ENCODE results near the gene STARD9.

STARD9 gene

GRCh38 chr15:42611532-42611931 is 36.1 kb downstream of the STARD9 start:
- TF ChIP-seq CTCF (IDR thresholded peaks at IDR 0.05): no peak
- Histone ChIP-seq H3K36me3 (no peaks in the 10 kb centered on the region), H3K9me3 (no peaks in the 10 kb centered on the region), H3K27ac (no peak overlapping the region), H3K4me3 (ENCODE audit: low read depth in 1 of 2, low read length in 1 of 2) (no peak overlapping the region), H3K4me1 (ENCODE audit: control insufficient read depth in 1 of 2, insufficient read depth in 1 of 2, low read depth in 1 of 2, low read length in 1 of 2) (no peaks in the 10 kb centered on the region), H3K27me3 (peaks cover 21% of the 10 kb centered on the region)

- Histone ChIP-seq H3K4me1 (ENCODE audit: control insufficient read depth in 1 of 2, insufficient read depth in 1 of 2, low read depth in 1 of 2, low read length in 1 of 2) (no peaks in the 10 kb centered on the region), H3K36me3 (no peaks in the 10 kb centered on the region), H3K9me3 (no peaks in the 10 kb centered on the region), H3K27ac (no peak overlapping the region), H3K27me3 (peaks cover 21% of the 10 kb centered on the region), H3K4me3 (ENCODE audit: low read depth in 1 of 2, low read length in 1 of 2) (no peak overlapping the region)
- no peak for TF ChIP-seq CTCF (IDR thresholded peaks at IDR 0.05)
Observed at GRCh38 chr15:42612367-42612912, 37.0 kb downstream of the STARD9 start.

- no peaks in the 10 kb centered on the region for H3K27me3 ChIP-seq
- no peak for TF ChIP-seq CTCF (IDR thresholded peaks at IDR 0.05)
- H3K4me3 ChIP-seq (ENCODE audit: low read depth in 1 of 2, low read length in 1 of 2): no peak overlapping the region
- H3K27ac ChIP-seq: no peak overlapping the region
- H3K4me1 ChIP-seq (ENCODE audit: control insufficient read depth in 1 of 2, insufficient read depth in 1 of 2, low read depth in 1 of 2, low read length in 1 of 2): no peaks in the 10 kb centered on the region
- H3K9me3 ChIP-seq: no peaks in the 10 kb centered on the region
- no peaks in the 10 kb centered on the region for H3K36me3 ChIP-seq
Observed at GRCh38 chr15:42616107-42616506, 40.7 kb downstream of the STARD9 start.

GRCh38 chr15:42619656-42620371 is 44.4 kb downstream of the STARD9 start:
- Histone ChIP-seq H3K4me3 (ENCODE audit: low read depth in 1 of 2, low read length in 1 of 2) (no peak overlapping the region), H3K4me1 (ENCODE audit: control insufficient read depth in 1 of 2, insufficient read depth in 1 of 2, low read depth in 1 of 2, low read length in 1 of 2) (no peaks in the 10 kb centered on the region), H3K36me3 (no peaks in the 10 kb centered on the region), H3K27me3 (no peaks in the 10 kb centered on the region), H3K27ac (no peak overlapping the region), H3K9me3 (no peaks in the 10 kb centered on the region)
- no peak for TF ChIP-seq CTCF (IDR thresholded peaks at IDR 0.05)

GRCh38 chr15:42621386-42621785 is 46.0 kb downstream of the STARD9 start:
- H3K27ac ChIP-seq: no peak overlapping the region
- TF ChIP-seq CTCF (IDR thresholded peaks at IDR 0.05): no peak
- no peaks in the 10 kb centered on the region for H3K27me3 ChIP-seq

More at GRCh38 chr15:42621386-42621785, 46.0 kb downstream of the STARD9 start:
- H3K4me3 ChIP-seq (ENCODE audit: low read depth in 1 of 2, low read length in 1 of 2): no peak overlapping the region
- H3K4me1 ChIP-seq (ENCODE audit: control insufficient read depth in 1 of 2, insufficient read depth in 1 of 2, low read depth in 1 of 2, low read length in 1 of 2): no peaks in the 10 kb centered on the region
- no peaks in the 10 kb centered on the region for H3K9me3 ChIP-seq
- H3K36me3 ChIP-seq: no peaks in the 10 kb centered on the region
